Esophagus muscularis mucosa (tissue), 3 donors: ENCODE data around the gene MRTFB.

Source experiments
- CTCF ChIP-seq, 3 experiments: fragments of 200-600 bp in 2 of 3; fragments of 450-650 bp in 1 of 3; sonication (generic) in 2 of 3; IDR thresholded peaks; one replicate each; pipeline ENCODE4 v1.5.1; 2017 to 2019; ENCODE audit warnings: antibody characterized with exemption in 3 of 3, mild to moderate bottlenecking in 2 of 3, moderate library complexity in 1 of 3
- POLR2AphosphoS5 ChIP-seq, 2 donors: sonication (generic); formaldehyde crosslinking; IDR thresholded peaks; one replicate each; pipeline ENCODE4 v1.6.1; 2017; ENCODE audit warnings: antibody characterized with exemption in 2 of 2

- TF ChIP-seq CTCF (IDR thresholded peaks at IDR 0.05), result no peak
- TF ChIP-seq POLR2AphosphoS5 (IDR thresholded peaks at IDR 0.05), result no peak
These were observed 221.1 kb downstream of the MRTFB start for GRCh38 chr16:14292051-14292825.
